B cell (primary cell): Measurements from ENCODE around the gene ITPKB. TPM values are rescaled to one million over a fixed set of nuclear protein-coding genes. Genes with fewer than 3 reads are reported as not detected.

Experiments used
- ATAC-seq: fragments of 200-7000 bp; cut with Tn5 transposase; one replicate; pipeline ENCODE4 v1.10.0; 2021; ENCODE audit warnings: low read depth, mild to moderate bottlenecking, moderate number of reproducible peaks, moderate library complexity
- CTCF ChIA-PET: fragments of 350-600 bp; sonication (Branson Sonifier 250); formaldehyde crosslinking; loops from one replicate; lab custom pipeline; 2021; ENCODE audit warnings: antibody characterized with exemption, inconsistent platforms; lab: Charles Lee
- POLR2A ChIA-PET: fragments of 350-600 bp; sonication (Branson Sonifier 250); formaldehyde crosslinking; loops from one replicate; lab custom pipeline; 2021; ENCODE audit warnings: antibody characterized with exemption; lab: Charles Lee
- DNase-seq: peaks from one replicate; pipeline ENCODE4 v3.0.0; 2013
- H2AFZ ChIP-seq: 2 replicates; pipeline ENCODE4 v1.6.1; 2012; ENCODE audit warnings: mild to moderate bottlenecking, low read depth, low read length; ENCODE audit not compliant: insufficient read depth, poor library complexity, severe bottlenecking
- H3K27ac ChIP-seq, 2 donors: 1 replicate in 1 of 2; 2 replicates in 1 of 2; pipeline ENCODE4 v1.5.1; 2012 to 2013; ENCODE audit warnings: low read length in 2 of 2, mild to moderate bottlenecking in 2 of 2, moderate library complexity in 1 of 2
- H3K27me3 ChIP-seq, 4 experiments: fragments of 200-600 bp in 1 of 4; sonication (generic) in 1 of 4; replicated peaks in 1 of 4; 1 replicate in 2 of 4; 2 replicates in 2 of 4; pipeline versions ENCODE4 v1.6.1 to v1.7.0; 2013 to 2016; ENCODE audit warnings: low read length in 3 of 4, mild to moderate bottlenecking in 2 of 4, mixed read lengths in 1 of 4, moderate library complexity in 1 of 4; ENCODE audit not compliant: insufficient read depth in 4 of 4, control insufficient read depth in 3 of 4; ENCODE audit errors: control extremely low read depth in 1 of 4
- H3K36me3 ChIP-seq, 2 experiments: replicated peaks in 1 of 2; 1 replicate in 1 of 2; 2 replicates in 1 of 2; pipeline versions ENCODE4 v1.6.1 to v1.7.1; 2013; ENCODE audit warnings: low read length in 1 of 2; ENCODE audit not compliant: insufficient read depth in 2 of 2, control insufficient read depth in 1 of 2; ENCODE audit errors: control extremely low read depth in 1 of 2, extremely low read depth in 1 of 2
- H3K4me1 ChIP-seq, 2 donors: fragments of 200-600 bp in 1 of 2; sonication (generic) in 1 of 2; 1 replicate in 1 of 2; 2 replicates in 1 of 2; pipeline versions ENCODE4 v1.5.1 to v1.6.1; 2013 to 2017; ENCODE audit warnings: low read length in 2 of 2; ENCODE audit not compliant: control insufficient read depth in 2 of 2, insufficient read depth in 2 of 2
- H3K4me2 ChIP-seq: replicated peaks from 2 replicates; pipeline ENCODE3; 2012; ENCODE audit warnings: mild to moderate bottlenecking, low read depth, low read length; ENCODE audit not compliant: poor library complexity, severe bottlenecking
- H3K4me3 ChIP-seq, 5 experiments: fragments of 200-600 bp in 1 of 5; sonication (generic) in 1 of 5; 1 replicate in 3 of 5; 2 replicates in 2 of 5; pipeline versions ENCODE4 v1.5.1 to v1.7.0; 2011 to 2016; ENCODE audit warnings: low read length in 4 of 5, mild to moderate bottlenecking in 4 of 5, low read depth in 2 of 5, control low read depth in 1 of 5, moderate library complexity in 1 of 5; ENCODE audit not compliant: insufficient read depth in 1 of 5; ENCODE audit errors: control extremely low read depth in 1 of 5, extremely low read depth in 1 of 5
- H3K79me2 ChIP-seq: fragments of 200-600 bp; sonication (generic); one replicate; pipeline ENCODE4 v1.6.0; 2016; ENCODE audit warnings: low read length; ENCODE audit not compliant: control insufficient read depth, insufficient read depth
- H3K9ac ChIP-seq: fragments of 200-600 bp; sonication (generic); 2 replicates; pipeline ENCODE4 v1.6.1; 2017; ENCODE audit warnings: mild to moderate bottlenecking, low read length, moderate library complexity
- H3K9me3 ChIP-seq, 3 donors: one replicate each; pipeline versions ENCODE4 v1.6.1 to v1.7.1; 2013; ENCODE audit warnings: low read length in 2 of 3; ENCODE audit not compliant: control insufficient read depth in 2 of 3, insufficient read depth in 1 of 3; ENCODE audit errors: control extremely low read depth in 1 of 3
- H4K20me1 ChIP-seq: 2 replicates; pipeline ENCODE4 v1.6.0; 2012; ENCODE audit warnings: mild to moderate bottlenecking, low read length; ENCODE audit not compliant: insufficient read depth, control insufficient read depth, poor library complexity, severe bottlenecking
- H3K27ac Mint-ChIP-seq: one replicate; pipeline ENCODE4 v1.8.0; 2021; ENCODE audit warnings: mixed read lengths
- H3K27me3 Mint-ChIP-seq: one replicate; pipeline ENCODE4 v1.8.0; 2021; ENCODE audit warnings: mixed read lengths
- H3K4me1 Mint-ChIP-seq: one replicate; pipeline ENCODE4 v1.8.0; 2021; ENCODE audit warnings: mixed read lengths
- H3K4me3 Mint-ChIP-seq: one replicate; pipeline ENCODE4 v1.8.0; 2021; ENCODE audit warnings: mixed read lengths
- H3K9me3 Mint-ChIP-seq: one replicate; pipeline ENCODE4 v1.8.0; 2022; ENCODE audit warnings: mixed read lengths; ENCODE audit not compliant: insufficient read depth
- EZH2 ChIP-seq: IDR thresholded peaks from 2 replicates; pipeline ENCODE4 v1.6.1; 2012; ENCODE audit warnings: borderline replicate concordance, low read depth, mild to moderate bottlenecking, moderate library complexity, low read length; ENCODE audit not compliant: insufficient read depth, poor library complexity, severe bottlenecking
- WGBS: methylation state at CpG from one replicate; pipeline ENCODE4 v1.1.5; 2013; ENCODE audit warnings: missing lambda C conversion rate; ENCODE audit not compliant: insufficient coverage; 5-methylcytosine and 5-hydroxymethylcytosine counted together
- intact Hi-C: fragments of 100-400 bp; cut with micrococcal nuclease; formaldehyde crosslinking; loops from one replicate; pipeline ENCODE4 v1.10.0; 2022
- polyA plus RNA-seq: library from polyadenylated mRNA; depleted of rRNA; stranded (reverse); fragments of >200 nt; gene quantifications from 2 replicates; pipeline ENCODE4 v1.2.3, GENCODE V29; 2012
- total RNA-seq, 2 donors: library from RNA; stranded (reverse); fragments of 120-200 nt in 1 of 2; gene quantifications; 1 replicate in 1 of 2; 2 replicates in 1 of 2; pipeline versions ENCODE4 v1.2.3 to v1.2.4, GENCODE V29; 2013 to 2022
- TF ChIP-seq, protein P1 (sequence below): fragments of 200-600 bp; IDR thresholded peaks from one replicate; pipeline ENCODE4 v1.8.0; 2022; ENCODE audit warnings: antibody characterized with exemption, mild to moderate bottlenecking

The ITPKB gene
- total and polyA plus RNA-seq, 2 donors (not counting 1 experiment from before 2014, with no cell fraction given) = 21.8 to 93.5 TPM

DNA sequence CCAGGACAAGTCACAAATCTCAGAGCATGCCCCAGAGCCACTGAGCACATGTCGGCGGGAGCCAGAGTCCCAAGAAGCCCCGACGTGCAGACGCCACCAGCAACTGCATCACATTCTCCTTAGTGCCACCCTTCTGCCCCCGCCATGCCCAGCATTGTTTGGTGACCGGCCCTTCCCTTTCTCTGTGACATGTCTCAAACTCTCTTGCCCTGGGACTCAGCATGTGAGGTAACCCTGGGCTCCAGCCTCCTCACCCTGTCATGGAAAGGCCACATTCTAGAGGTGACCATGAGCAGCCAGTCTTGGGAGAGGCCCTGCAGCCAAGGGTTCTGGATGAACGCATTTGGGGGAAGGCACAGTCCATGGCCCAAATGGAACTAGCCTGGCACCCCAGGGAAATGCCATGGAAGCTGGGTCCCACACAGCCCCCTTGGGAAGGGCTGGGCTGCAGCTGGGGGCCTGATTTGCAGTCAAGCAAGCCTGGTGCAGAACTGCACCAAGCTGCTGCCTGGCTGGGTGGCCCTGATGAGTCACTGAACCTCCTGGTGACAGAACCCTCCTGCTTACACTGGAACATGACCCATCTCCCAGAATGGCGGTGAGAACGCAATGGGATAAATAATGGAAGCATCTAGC is 94.4 kb downstream of the ITPKB start:
- Histone ChIP-seq H3K36me3 (peaks cover 4 to 69% of the 10 kb centered on the region in 2 experiments), H2AFZ (no peak overlapping the region), H3K79me2 (peaks cover 55% of the 10 kb centered on the region), H3K4me1 (peaks cover 57 to 68% of the 10 kb centered on the region in 2 donors), H3K27ac (peak overlapping the region; percentile 62 to 68), H3K27me3 (no peaks in the 10 kb centered on the region), H4K20me1 (peaks cover 36% of the 10 kb centered on the region), H3K4me2 (peak overlapping the region; percentile 66), H3K9ac (no peak overlapping the region), H3K4me3 (peak overlapping the region in 1 of 5 experiments; percentile 11), H3K9me3 (no peaks in the 10 kb centered on the region)
- intact Hi-C loops = loop anchor here (1.0 kb wide), 2 partner anchors 9 to 18 kb away; no protein-coding TSS in a partner anchor
- Mint-ChIP-seq H3K4me3 (peak overlapping the region; percentile 81), H3K4me1 (peaks cover 75% of the 10 kb centered on the region), H3K27me3 (no peaks in the 10 kb centered on the region), H3K27ac (peak overlapping the region; percentile 91), H3K9me3 (no peaks in the 10 kb centered on the region)
- WGBS = 66% methylated on average over 8 of the region's 10 CpGs
- ATAC-seq (no peak), DNase-seq (no peak)
- ChIA-PET CTCF (interaction anchor here (0.7 to 7.3 kb wide), 23 partner anchors 8 to 185 kb away, joined by 3 to 78 read pairs (median 5); partner anchors contain the start of gene ITPKB), POLR2A (interaction anchor here (1.2 to 4.4 kb wide), 5 partner anchors 9 to 295 kb away, joined by 3 to 28 read pairs (median 5); partner anchors contain the start of gene COQ8A)
- no peak for TF ChIP-seq EZH2

DNA sequence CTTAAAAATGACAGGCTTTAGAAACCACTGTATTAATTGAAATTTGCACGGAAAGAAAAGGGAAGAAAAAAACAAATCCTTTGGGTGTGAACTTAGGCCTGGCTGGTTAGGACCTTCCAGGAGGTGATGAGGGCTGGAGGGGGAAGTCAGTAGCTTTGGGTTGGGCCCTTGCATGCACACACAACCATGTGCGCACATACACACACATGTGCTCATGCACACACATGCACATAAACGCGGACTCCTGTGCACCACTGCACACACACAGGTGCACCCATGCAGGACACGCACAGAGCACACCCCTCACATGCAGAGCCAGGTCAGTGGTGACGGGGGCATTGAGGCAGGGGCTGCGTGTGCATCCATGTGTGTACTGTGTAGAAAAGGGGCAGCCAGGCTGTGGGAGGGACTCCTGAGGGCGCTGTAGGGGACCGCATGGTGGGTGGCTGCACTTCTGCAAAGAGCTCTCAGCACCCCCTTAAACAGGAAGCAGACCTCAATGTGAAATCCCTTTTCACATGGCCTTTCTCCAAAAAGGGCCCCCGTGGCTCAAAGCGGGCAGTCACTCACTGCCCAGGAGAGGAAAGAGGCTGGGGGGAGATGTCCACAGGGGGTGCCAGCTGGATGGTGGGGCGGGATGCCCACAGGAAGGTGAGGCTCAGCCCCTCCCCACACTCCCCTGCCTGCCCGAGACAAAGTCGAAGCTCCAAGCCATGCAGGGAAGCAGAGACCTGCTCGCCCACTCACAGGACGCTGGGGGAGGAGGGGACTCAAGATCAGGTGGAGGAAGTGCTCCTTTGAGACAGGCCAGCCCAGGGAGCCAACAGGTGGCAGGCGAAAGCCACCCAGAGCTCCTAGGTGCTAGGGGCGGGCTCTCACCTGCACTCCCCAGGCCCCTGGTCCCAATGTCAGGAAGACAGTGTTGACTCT is 95.2 kb downstream of the ITPKB start:
- Histone ChIP-seq H3K4me1 (peaks cover 57 to 70% of the 10 kb centered on the region in 2 donors), H3K27me3 (no peaks in the 10 kb centered on the region), H2AFZ (peak overlapping the region; percentile 26), H4K20me1 (peaks cover 33% of the 10 kb centered on the region), H3K27ac (peak overlapping the region; percentile 62 to 68), H3K9ac (peak overlapping the region; percentile 3), H3K79me2 (peaks cover 47% of the 10 kb centered on the region), H3K9me3 (no peaks in the 10 kb centered on the region), H3K36me3 (peaks cover 4 to 70% of the 10 kb centered on the region in 2 experiments), H3K4me2 (peak overlapping the region; percentile 66), H3K4me3 (peak overlapping the region in 3 of 5 experiments; percentile 5 to 15 (median 11))
- peak; percentile 62 for ATAC-seq
- Mint-ChIP-seq H3K9me3 (no peaks in the 10 kb centered on the region), H3K27me3 (no peaks in the 10 kb centered on the region), H3K4me3 (peak overlapping the region; percentile 81), H3K4me1 (peaks cover 72% of the 10 kb centered on the region), H3K27ac (peak overlapping the region; percentile 91)
- WGBS = 12% methylated on average over 5 of the region's 18 CpGs
- intact Hi-C loops = loop anchor here (1.0 to 2.0 kb wide), 5 partner anchors 9 to 43 kb away; no protein-coding TSS in a partner anchor
- TF ChIP-seq EZH2 = no peak
- TF ChIP-seq, protein P1, sequence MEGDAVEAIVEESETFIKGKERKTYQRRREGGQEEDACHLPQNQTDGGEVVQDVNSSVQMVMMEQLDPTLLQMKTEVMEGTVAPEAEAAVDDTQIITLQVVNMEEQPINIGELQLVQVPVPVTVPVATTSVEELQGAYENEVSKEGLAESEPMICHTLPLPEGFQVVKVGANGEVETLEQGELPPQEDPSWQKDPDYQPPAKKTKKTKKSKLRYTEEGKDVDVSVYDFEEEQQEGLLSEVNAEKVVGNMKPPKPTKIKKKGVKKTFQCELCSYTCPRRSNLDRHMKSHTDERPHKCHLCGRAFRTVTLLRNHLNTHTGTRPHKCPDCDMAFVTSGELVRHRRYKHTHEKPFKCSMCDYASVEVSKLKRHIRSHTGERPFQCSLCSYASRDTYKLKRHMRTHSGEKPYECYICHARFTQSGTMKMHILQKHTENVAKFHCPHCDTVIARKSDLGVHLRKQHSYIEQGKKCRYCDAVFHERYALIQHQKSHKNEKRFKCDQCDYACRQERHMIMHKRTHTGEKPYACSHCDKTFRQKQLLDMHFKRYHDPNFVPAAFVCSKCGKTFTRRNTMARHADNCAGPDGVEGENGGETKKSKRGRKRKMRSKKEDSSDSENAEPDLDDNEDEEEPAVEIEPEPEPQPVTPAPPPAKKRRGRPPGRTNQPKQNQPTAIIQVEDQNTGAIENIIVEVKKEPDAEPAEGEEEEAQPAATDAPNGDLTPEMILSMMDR = peak; percentile 35
- peak; percentile 84 for DNase-seq
- POLR2A ChIA-PET = interaction anchor here (0.7 to 4.4 kb wide), 9 partner anchors 10 to 296 kb away, joined by 3 to 28 read pairs (median 4); partner anchors contain the start of gene COQ8A
- CTCF ChIA-PET = interaction anchor here (0.7 to 7.3 kb wide), 25 partner anchors 8 to 241 kb away, joined by 3 to 78 read pairs (median 4); partner anchors contain the start of gene ITPKB
